Prostate gland (tissue), 2 donors: ENCODE data around the gene AHR.

ENCODE experiments used
- CTCF ChIP-seq, 4 experiments: fragments of 200-600 bp in 2 of 4; fragments of 450-650 bp in 2 of 4; sonication (generic) in 2 of 4; IDR thresholded peaks; 1 replicate in 3 of 4; 2 replicates in 1 of 4; pipeline ENCODE4 v1.5.1; 2016 to 2019; ENCODE audit warnings: antibody characterized with exemption in 4 of 4, mild to moderate bottlenecking in 2 of 4, moderate library complexity in 2 of 4
- POLR2A ChIP-seq: fragments of 450-650 bp; IDR thresholded peaks from one replicate; pipeline ENCODE4 v1.6.1; 2016; ENCODE audit warnings: antibody characterized with exemption, mild to moderate bottlenecking
- POLR2AphosphoS5 ChIP-seq: sonication (generic); formaldehyde crosslinking; IDR thresholded peaks from one replicate; pipeline ENCODE4 v1.6.1; 2017; ENCODE audit warnings: antibody characterized with exemption

DNA sequence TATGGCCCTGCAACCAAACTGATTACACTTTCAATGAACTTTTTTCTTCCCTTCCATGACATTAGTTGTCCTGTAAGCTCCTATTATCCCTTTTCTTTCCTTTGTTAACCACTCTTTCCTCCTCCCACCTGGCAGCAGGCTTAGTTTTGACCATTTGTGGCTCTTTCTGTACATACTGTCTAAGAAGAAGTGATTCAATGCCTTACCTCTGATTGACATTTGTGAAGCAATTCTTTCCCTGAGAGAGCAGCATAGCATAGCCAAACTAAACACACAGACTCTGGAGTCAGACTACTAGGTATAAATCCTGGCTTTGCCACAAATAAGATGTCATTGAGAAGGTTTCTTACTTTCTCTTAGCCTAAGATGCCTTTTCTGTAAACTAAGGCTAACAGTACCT, 48.9 kb downstream of the AHR start:
- TF ChIP-seq POLR2A (no peak), CTCF (IDR thresholded peaks at IDR 0.05) (no peak), POLR2AphosphoS5 (no peak)
